Testis (tissue), 2 donors: ENCODE data around the gene NEDD9.

Experiments
- POLR2A ChIP-seq: fragments of 450-650 bp; IDR thresholded peaks from one replicate; pipeline ENCODE4 v1.6.1; 2017; ENCODE audit warnings: antibody characterized with exemption, mild to moderate bottlenecking, moderate library complexity
- TF ChIP-seq, protein P1 (sequence below), 3 experiments: fragments of 450-650 bp in 2 of 3; fragments of 200-600 bp in 1 of 3; sonication (generic) in 1 of 3; IDR thresholded peaks; one replicate each; pipeline ENCODE4 v1.5.1; 2016 to 2019; ENCODE audit warnings: antibody characterized with exemption in 3 of 3, mild to moderate bottlenecking in 2 of 3, moderate library complexity in 1 of 3

DNA sequence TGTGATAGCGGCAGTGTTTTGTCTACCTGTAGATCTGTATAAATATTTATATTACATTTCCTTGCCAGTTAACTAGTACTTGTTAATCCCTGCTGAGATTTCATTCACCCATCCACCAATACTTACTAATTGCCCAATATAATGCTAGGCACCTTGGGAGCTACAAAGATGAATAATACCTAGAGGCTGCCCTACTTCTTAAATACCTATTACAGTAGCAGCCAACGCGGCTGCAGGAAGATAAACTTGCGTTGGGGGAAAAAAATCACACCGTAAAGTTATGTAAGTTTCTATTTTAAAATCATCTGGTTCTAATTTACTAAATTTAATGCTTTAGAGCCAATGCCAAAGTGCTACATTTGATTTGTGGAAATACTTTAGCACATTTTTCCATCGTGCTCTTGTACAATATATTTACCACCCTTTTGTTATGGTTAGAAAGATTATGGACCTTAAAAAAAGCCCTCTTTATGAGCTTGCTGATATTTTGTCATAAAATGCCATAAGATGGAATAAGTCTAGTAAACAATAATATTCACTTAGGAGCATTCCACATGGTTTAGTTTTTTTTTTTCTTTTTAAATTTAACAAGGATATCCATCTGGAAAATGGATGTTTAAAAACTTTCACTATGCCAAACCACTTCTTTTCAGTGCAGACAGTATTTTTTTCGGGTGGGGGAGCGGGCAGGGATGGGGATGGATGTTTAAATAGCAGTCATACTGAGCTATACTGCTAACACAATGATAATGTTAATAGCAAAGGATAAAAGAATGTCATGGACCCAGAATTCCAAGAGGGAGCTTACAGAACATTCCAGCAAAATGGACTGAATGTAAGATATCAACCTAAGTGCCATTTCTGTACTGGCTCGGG, 13.2 kb upstream of the NEDD9 start:
- TF ChIP-seq, protein P1, sequence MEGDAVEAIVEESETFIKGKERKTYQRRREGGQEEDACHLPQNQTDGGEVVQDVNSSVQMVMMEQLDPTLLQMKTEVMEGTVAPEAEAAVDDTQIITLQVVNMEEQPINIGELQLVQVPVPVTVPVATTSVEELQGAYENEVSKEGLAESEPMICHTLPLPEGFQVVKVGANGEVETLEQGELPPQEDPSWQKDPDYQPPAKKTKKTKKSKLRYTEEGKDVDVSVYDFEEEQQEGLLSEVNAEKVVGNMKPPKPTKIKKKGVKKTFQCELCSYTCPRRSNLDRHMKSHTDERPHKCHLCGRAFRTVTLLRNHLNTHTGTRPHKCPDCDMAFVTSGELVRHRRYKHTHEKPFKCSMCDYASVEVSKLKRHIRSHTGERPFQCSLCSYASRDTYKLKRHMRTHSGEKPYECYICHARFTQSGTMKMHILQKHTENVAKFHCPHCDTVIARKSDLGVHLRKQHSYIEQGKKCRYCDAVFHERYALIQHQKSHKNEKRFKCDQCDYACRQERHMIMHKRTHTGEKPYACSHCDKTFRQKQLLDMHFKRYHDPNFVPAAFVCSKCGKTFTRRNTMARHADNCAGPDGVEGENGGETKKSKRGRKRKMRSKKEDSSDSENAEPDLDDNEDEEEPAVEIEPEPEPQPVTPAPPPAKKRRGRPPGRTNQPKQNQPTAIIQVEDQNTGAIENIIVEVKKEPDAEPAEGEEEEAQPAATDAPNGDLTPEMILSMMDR (IDR thresholded peaks at IDR 0.05), result no peak
- no peak for TF ChIP-seq POLR2A
